Measurements from ENCODE around the gene CCDC93.

CCDC93 gene

GRCh38 chr2:118047380-118047826, 33.5 kb upstream of the CCDC93 start:
- DNase-seq (ENCODE audit: extremely low read depth, low read depth): no peak
- H3K4me3 ChIP-seq (replicated peaks; ENCODE audit: low read depth, low read length): no peak overlapping the region
- TF ChIP-seq, protein P1, sequence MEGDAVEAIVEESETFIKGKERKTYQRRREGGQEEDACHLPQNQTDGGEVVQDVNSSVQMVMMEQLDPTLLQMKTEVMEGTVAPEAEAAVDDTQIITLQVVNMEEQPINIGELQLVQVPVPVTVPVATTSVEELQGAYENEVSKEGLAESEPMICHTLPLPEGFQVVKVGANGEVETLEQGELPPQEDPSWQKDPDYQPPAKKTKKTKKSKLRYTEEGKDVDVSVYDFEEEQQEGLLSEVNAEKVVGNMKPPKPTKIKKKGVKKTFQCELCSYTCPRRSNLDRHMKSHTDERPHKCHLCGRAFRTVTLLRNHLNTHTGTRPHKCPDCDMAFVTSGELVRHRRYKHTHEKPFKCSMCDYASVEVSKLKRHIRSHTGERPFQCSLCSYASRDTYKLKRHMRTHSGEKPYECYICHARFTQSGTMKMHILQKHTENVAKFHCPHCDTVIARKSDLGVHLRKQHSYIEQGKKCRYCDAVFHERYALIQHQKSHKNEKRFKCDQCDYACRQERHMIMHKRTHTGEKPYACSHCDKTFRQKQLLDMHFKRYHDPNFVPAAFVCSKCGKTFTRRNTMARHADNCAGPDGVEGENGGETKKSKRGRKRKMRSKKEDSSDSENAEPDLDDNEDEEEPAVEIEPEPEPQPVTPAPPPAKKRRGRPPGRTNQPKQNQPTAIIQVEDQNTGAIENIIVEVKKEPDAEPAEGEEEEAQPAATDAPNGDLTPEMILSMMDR (IDR thresholded peaks at IDR 0.05; ENCODE audit: low read depth, low read length, missing control alignments): no peak

DNA sequence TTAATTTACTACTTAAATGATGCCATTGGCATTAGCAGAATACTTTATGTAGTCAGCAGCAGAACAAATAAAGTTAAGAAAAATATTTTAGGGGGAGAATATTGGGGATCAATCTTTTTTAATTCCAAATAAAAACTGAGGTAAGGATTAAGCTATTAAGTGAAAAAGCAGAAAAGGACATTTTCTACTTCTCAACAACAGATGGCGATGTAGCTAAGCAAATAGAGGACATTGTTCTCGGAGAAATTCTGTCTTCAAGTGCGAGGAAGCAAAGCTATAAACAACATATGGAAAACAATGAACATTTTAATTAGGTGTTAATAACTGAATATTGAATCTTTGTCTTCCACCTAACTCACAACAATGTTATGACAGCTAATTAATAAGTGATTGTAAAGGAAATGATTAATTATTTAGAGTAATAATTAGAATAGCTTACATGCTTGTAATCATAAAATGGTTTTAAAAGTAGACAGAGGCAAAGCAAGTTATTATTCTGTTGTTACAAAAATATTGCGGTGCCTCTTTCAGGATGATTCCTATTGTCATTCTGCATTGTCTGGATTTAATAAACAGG, 32.9 kb upstream of the CCDC93 start:
- DNase-seq (ENCODE audit: extremely low read depth, low read depth): peak; percentile 10
- no peak overlapping the region for H3K4me3 ChIP-seq (replicated peaks; ENCODE audit: low read depth, low read length)
- TF ChIP-seq, protein P1 (IDR thresholded peaks at IDR 0.05; ENCODE audit: low read depth, low read length, missing control alignments): peak; percentile 33

- TF ChIP-seq, protein P1 (IDR thresholded peaks at IDR 0.05; ENCODE audit: low read depth, low read length, missing control alignments): no peak
- DNase-seq (ENCODE audit: extremely low read depth, low read depth): no peak
- no peak overlapping the region for H3K4me3 ChIP-seq (replicated peaks; ENCODE audit: low read depth, low read length)
Observed at GRCh38 chr2:118045286-118045685, 31.4 kb upstream of the CCDC93 start.

GRCh38 chr2:118044854-118045253, 31.0 kb upstream of the CCDC93 start:
- TF ChIP-seq, protein P1 (IDR thresholded peaks at IDR 0.05; ENCODE audit: low read depth, low read length, missing control alignments): no peak
- H3K4me3 ChIP-seq (replicated peaks; ENCODE audit: low read depth, low read length): no peak overlapping the region
- no peak for DNase-seq (ENCODE audit: extremely low read depth, low read depth)

GRCh38 chr2:118044103-118044716, 30.3 kb upstream of the CCDC93 start:
- TF ChIP-seq, protein P1 (IDR thresholded peaks at IDR 0.05; ENCODE audit: low read depth, low read length, missing control alignments): no peak
- no peak for DNase-seq (ENCODE audit: extremely low read depth, low read depth)
- no peak overlapping the region for H3K4me3 ChIP-seq (replicated peaks; ENCODE audit: low read depth, low read length)

- DNase-seq (ENCODE audit: extremely low read depth, low read depth): no peak
Observed at GRCh38 chr2:118040891-118041290, 27.0 kb upstream of the CCDC93 start.

More at GRCh38 chr2:118040891-118041290, 27.0 kb upstream of the CCDC93 start:
- TF ChIP-seq, protein P1 (IDR thresholded peaks at IDR 0.05; ENCODE audit: low read depth, low read length, missing control alignments): no peak
- no peak overlapping the region for H3K4me3 ChIP-seq (replicated peaks; ENCODE audit: low read depth, low read length)

Measured in HFF-Myc (cell line).